ENCODE results near the gene ZC3H8.
"Not testable (repeated sequence)": the region's sequence is repeated elsewhere in the genome, so short reads cannot be mapped to it uniquely, and the experiment has no call there.

The ZC3H8 gene

DNA sequence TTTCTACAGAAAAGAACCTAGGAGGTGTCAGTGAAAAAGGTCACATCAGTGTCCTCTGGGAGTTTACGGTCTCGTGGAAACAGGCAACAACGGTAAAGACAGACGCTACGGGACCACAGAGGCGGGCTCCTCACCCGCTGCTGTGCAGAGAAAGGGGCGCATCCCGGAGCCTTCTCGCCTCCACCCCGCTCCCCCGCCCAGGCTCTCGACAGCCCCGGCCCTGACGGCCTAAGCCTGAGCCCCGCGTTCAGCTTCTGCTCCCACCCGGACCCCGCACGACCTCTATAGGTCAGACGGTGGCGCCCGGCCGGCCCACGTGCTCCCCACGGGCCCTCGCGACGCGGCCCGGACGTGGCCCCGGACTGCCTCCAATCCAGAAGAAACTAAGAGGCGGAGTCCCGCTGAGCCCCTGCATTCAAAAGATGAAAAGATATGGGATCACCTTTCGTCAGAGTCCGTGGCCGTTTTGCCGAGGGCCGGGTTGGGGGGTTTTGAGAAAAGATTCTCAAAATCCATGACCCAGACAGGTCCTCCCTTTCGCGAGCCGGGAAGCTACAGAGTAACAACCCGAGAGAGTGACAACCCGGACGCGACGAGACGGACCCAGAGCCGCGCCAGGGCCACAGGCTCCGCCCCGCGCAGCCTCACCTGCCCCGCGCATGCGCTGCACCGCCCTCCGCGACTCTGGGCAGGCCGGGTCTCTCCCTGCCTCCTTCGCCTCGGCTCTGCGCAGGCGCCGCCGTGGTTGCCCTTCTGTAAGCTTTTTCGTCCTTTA, at the start of gene ZC3H8:
TSS of gene ZC3H8 (minus strand) at position 577 of the 775 bp plus-strand sequence. CDS start at position 516, 61 bp downstream.
- peak; percentile 88 for DNase-seq

- no peak for DNase-seq
These were observed 49.6 kb upstream of the ZC3H8 start for GRCh38 chr2:112304298-112304941.

- no peak for DNase-seq
These were observed 47.1 kb upstream of the ZC3H8 start for GRCh38 chr2:112301973-112302372.

DNA sequence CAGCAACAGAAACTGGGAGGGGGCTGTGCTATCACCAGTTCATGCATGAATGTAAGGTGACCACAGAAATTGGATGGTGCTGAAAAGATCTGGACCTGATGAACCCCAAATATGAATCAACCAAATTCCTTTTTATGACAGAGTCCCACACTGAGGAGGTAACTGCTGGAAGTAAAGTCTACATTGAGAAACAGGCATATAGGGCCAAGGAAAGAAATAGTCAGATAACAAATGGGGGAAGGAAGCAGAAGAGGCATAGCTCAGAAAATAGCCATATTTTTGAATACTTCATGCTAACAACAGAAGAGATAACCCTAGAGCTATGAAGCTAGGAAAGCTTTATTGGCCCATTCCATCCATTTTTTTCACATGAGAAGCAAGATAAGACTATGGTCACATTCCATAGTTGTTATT, 46.3 kb upstream of the ZC3H8 start:
- DNase-seq = no peak

DNA sequence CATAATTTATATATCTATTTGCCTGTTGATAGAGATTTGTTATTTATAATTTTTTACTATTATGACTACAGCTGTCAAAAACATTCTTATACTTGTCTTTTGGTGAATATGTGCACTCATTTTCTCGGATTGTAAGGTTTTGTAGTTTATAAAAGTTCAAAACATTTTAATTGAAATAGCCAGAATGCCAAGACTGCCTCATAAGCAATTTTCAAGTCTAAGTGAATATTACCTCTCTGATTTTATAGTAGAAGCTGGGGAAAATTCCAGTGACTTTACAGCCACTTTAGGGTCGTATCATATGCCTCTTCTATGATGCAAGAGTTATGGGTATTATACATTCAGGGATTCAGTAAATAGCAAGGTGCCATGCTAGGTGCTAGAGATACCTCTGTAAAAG, 41.6 kb upstream of the ZC3H8 start:
- DNase-seq = no peak

DNA sequence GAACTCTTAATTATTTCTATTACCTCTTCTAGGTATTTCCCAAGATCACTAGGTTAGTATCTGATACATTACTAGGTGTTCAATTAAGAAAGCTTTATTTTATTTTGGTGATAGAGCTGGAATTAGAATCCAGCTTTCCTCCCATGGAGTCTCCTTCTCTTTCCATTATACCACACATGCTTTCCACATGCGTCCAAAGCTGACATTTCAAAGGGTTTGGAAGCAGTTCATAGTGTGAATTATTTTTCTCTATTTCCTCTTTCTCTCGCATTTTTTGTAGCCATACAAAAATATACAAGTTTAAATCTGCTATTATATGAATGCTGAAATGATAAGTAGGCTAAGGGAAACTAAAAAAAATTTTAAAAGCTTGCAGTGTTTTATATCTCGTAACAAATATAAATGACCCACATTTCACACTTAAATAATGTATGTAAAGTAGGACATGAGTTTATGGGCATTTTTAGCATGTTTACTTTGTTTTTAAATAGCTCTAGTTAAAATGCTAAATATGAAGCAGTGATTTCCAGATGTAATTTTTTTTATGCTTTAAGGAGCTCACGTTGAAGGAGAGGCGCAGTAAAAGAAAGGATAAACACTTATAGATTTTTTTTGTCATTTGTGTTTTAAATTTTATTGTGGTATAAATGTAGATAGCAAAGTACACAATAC, 40.7 kb upstream of the ZC3H8 start:
- DNase-seq = no peak

DNA sequence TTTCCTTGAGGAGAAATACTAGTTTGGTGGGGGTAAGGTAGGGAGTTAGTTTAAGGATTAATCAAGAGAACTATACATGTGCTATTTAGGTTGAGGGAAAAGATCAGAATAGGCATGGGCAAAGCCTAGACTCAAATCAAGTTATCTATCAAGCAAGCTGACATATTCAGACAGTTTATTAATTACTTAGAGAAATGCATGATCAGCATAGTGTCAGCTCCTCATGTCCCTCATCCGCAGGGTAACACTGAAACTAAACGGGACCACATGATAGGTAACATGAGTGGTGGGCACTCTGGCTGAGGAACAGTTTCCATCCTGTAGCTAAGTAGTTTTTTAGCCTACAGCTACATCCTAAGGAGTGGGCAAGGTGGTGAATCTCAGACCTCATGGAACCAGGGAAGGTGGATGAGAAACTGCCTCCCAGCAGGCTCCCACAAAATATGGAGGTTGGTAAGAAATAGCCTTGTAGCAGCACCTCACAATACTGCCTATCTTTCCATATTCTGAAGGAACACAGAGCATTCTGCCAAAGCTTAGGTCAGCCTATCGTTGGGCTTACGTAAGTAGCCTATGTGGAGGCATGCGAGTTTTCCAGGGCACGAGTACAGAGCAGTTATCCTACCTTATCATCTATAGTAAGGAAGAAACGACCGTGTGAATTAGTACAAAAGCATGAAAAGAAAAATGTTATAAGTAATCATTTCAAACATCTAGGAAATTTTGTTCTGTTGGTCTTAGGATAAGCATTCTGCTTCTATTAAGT, 39.0 kb upstream of the ZC3H8 start:
- no peak for DNase-seq

GRCh38 chr2:112290648-112291047, 35.8 kb upstream of the ZC3H8 start:
- no peak for DNase-seq

- DNase-seq = no peak
These were observed 35.2 kb upstream of the ZC3H8 start for GRCh38 chr2:112290088-112290487.

GRCh38 chr2:112283535-112283934, 28.7 kb upstream of the ZC3H8 start:
- DNase-seq = not testable (repeated sequence)

GRCh38 chr2:112282066-112282465, 27.2 kb upstream of the ZC3H8 start:
- not testable (repeated sequence) for DNase-seq

- no peak for DNase-seq
These were observed 22.9 kb upstream of the ZC3H8 start for GRCh38 chr2:112277596-112278220.

DNA sequence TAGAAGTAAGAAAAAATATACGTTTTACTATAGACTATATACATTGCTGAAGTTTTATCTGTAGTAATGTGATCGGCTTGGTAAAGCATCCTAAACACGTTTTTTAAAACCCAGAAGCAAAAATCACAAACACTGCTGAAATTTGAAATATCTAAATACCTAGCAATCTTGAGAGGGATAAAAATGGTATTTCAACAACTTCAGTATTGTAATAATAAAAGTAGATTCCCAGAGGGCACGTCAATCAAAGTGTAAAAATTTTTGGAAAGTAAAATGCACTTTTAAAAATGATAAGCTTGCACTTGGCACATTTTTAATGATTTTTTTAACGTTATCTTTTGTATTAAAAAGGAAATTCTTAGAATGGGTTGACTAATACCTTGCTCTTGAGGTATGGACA, 22.1 kb upstream of the ZC3H8 start:
- DNase-seq = no peak

DNA sequence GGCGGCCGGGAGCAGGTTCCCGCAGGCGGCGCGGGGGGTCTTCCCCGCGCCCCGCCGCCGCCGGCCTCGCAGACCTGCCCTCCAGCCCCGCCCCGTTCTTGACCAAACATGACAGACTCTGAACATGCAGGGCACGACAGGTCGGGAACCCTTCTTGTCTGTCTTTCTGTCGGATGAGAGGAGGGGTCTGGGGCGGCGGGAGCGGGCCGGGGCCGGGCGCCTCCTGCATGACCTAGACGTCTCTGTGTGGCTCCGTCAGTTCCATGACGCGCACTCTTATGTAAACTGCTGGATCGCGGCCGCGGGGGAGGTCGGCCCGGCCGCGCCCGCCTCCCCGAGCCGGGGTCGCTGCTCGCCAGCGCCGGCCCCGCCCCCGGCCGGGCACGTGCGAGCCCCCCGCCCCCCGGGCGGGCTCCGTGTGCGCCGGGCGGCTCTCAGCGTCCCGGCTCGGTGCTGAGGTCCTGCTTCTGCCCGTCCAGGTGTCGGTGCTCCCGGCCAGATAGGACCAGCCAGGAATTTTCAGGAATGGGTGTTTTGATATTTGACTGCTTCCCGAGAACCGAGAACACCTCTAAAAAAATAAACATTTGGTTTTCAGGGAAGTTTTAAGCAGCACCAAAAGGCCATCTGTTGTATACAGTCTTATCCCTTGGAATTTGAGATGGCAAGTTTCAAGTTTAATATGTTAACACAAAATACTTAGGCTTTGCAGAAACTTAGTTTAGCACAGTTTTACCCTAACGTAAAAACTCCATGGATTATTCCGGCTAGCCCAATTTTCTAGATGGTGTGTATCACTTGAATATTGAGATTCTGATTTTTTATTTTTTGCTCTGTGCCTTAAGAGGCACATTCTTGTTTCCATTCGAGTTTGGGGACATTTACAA, 21.3 kb upstream of the ZC3H8 start:
- peak; percentile 87 for DNase-seq

DNA sequence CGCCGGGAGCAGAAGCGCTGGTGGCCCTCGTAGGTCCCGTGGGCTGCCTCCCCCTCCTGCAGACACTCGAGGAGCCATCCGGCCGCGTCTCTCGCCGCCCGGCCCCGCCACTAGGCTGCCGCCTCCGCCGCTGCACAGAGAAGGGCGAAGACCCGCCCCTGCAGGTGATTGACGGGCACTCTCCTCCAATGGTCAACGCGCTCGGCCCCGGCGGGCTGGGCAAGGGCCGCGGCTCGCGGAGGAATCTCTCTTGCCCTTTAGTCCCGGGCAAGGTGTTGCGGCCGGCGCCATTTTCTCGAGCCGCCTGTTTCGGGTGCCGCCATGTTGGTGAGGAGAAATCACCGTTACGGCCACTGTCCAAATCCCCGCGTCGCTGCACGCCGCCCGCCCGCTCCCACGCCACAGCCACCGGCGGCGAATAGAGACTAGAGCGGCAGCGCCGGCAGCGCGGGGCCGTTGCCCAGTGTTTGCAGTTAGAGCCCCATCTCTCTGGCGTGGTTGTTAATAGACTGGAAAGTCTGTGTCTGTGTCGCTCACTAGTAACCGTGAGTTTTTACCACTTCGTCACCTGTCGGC, 20.6 kb upstream of the ZC3H8 start, which contains the start of gene ZC3H6:
TSS of gene ZC3H6 (plus strand) at position 287 of the 576 bp plus-strand sequence. CDS start 398 bp downstream, outside the sequence.
- peak; percentile 96 for DNase-seq

DNA sequence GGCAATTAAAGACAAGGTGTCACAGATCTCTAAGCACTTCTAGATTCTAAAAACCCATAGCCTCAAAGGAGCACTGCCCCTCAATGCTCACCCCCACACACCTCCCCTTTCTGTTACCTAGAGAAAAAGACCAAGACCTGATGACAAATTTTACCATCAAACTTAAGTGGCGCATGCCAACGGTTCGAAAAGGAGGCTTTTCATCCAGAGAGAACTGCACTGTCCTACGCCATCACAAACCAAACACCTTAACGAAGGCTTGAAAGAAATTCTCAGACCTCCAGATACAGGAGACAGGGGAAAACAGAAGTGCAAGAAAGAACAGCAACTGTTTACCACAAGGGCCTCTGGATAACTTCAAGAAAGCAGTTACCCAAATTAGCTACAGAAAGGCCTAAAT, 18.5 kb upstream of the ZC3H8 start:
- no peak for DNase-seq

DNA sequence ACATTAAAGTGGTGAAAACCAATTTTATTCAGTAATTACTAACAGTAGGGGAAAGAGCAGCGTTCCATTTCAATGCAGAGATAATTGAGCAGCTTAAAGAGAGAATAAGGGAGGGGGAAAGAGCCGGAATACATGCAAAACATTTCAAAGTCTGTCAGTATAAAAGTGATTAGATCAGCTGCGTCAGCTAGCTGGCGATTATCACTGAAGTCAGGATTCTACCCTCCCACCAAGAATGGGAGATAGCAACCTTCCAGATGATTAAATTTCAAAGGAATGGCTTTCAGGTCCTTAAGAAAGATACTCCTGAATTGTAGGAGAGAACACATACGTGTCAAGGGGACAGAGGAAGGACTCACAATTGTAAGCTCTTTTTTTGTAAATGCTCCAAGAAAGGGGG, 17.8 kb upstream of the ZC3H8 start:
- DNase-seq = no peak

- DNase-seq = no peak
These were observed 13.7 kb upstream of the ZC3H8 start for GRCh38 chr2:112268547-112268946.

- DNase-seq = no peak
These were observed 8.0 kb upstream of the ZC3H8 start for GRCh38 chr2:112262876-112263275.

- DNase-seq = no peak
These were observed 5.4 kb upstream of the ZC3H8 start for GRCh38 chr2:112260295-112260625.
